ENCODE measurements around the gene AGPAT1.

- no peak for TF ChIP-seq REST (IDR thresholded peaks at IDR 0.05; ENCODE audit: insufficient read depth in 1 of 2, low read depth in 2 of 2, low read length in 2 of 2)
- TF ChIP-seq POLR2AphosphoS5 (IDR thresholded peaks at IDR 0.05; ENCODE audit: low read depth, low read length) = no peak
- no peak for TF ChIP-seq FOXP2 (optimal IDR thresholded peaks at IDR 0.05; ENCODE audit: borderline replicate concordance, extremely low read depth, extremely low read length, insufficient read depth)
- TF ChIP-seq TAF1 (IDR thresholded peaks at IDR 0.05; ENCODE audit: borderline replicate concordance, insufficient read depth, low read length) = no peak
Observed at GRCh38 chr6:32204268-32204715, 28.4 kb upstream of the AGPAT1 start.
